GM12891 (cell line): ENCODE data around the gene RNF113B.

Experiments
- PAX5 ChIP-seq: IDR thresholded peaks from 2 replicates; pipeline ENCODE4 v1.6.1; 2011; ENCODE audit warnings: low read length, moderate library complexity, mild to moderate bottlenecking; ENCODE audit not compliant: insufficient read depth, severe bottlenecking
- POLR2A ChIP-seq: IDR thresholded peaks from 2 replicates; pipeline ENCODE4 v1.6.1; 2011; ENCODE audit warnings: low read depth, low read length, control low read depth
- POLR2AphosphoS5 ChIP-seq: IDR thresholded peaks from 2 replicates; pipeline ENCODE4 v1.6.1; 2011; ENCODE audit warnings: low read depth, low read length, control low read depth
- SPI1 ChIP-seq: IDR thresholded peaks from 2 replicates; pipeline ENCODE4 v1.6.1; 2011; ENCODE audit warnings: low read depth, low read length, control low read depth
- TAF1 ChIP-seq: IDR thresholded peaks from 2 replicates; pipeline ENCODE4 v1.6.1; 2011; ENCODE audit warnings: low read depth, low read length, control low read depth

- no peak for TF ChIP-seq POLR2A
- no peak for TF ChIP-seq TAF1
- TF ChIP-seq POLR2AphosphoS5 = no peak
- no peak for TF ChIP-seq SPI1
- TF ChIP-seq PAX5 = no peak
These were observed 2.0 kb downstream of the RNF113B start for GRCh38 chr13:98175043-98175442.
